Activated CD8-positive, alpha-beta memory T cell treated with anti-CD3 and anti-CD28 coated beads, Interleukin-2, amount 50 U/mL, for 48 hours (primary cell): ENCODE measurements around the gene SPOCK1.

Experiments
- DNase-seq: peaks from one replicate; pipeline ENCODE4 v3.0.0-alpha.2; 2020

Gene SPOCK1

DNA sequence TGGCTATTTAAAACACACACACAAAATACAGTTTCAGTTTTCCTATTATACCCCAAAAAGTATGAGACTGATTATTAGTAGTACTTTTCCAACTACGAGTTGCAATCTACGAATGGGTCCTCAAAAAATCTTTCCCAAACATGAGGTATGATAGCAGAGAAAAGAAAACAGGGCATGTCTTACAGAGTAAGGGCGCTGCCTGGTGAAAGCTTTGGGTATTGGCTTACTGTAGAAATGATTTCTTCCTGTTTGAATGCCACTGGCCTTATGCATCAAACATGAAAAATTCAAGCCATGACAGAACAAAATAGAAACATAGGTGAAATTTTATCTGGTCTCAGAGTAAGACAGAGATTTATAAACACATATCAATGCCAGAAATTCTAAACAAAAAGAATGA, 448.0 kb downstream of the SPOCK1 start:
- DNase-seq: no peak

- no peak for DNase-seq
Measured at GRCh38 chr5:137040641-137041340, 458.3 kb downstream of the SPOCK1 start.

- no peak for DNase-seq
Measured at GRCh38 chr5:137040024-137040423, 459.1 kb downstream of the SPOCK1 start.

DNA sequence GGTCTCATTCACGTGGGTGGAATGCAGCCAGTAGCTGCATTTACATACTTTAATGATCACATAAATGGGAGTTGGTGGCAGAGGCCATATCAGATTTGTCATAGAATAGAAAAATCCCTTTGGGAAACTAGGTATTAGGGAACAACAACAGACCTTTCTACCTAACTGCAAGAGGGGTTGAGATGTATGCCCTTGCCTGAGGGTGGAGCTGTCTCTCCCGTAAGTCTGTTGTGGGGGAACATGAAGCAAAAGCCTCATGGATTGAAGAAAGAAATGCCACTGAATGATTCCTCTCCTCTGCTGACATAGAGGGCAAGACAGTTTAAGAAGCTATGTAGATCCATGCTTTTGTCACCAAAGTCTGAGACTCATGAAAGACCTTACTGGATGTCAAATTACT, 461.3 kb downstream of the SPOCK1 start:
- no peak for DNase-seq

DNA sequence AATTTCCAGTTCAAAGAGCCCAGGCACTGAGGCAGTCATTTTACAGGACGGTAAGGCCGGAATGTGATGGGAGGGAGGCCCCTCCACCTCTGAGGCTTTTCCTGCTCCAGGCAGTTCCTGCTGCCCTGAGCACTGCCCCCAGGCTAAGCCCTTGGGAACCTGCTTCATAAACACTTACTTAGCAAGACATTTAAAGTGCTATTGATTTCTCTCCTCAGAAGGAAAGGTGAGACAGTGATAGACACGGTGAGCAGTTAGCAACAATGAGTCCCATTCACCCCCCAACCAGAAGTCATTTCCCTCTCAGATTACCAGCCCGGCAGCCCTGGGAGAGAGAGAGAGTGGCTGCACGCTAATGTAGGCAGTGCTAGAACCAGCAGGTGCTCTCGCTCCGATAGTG, 462.5 kb downstream of the SPOCK1 start:
- no peak for DNase-seq

DNA sequence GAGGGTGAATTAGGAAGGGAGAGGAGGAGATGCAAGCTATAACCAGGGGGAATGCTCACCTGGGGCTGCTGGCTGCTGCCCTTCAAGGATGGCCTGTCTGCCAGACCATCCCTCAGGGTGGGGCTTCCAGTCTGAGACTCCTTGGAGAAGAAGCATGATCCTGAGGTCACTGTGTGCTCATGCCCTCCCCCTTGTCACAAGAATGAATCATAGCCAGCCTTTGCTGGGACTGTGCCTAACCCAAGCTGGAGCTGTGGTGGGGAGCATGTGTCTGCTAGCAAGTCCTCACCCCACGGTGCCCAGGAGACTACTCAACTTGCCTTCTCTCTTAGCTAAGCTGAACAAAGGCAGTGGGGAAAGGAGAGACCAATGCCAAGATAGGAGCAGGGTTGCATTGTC, 463.6 kb downstream of the SPOCK1 start:
- DNase-seq: no peak

DNA sequence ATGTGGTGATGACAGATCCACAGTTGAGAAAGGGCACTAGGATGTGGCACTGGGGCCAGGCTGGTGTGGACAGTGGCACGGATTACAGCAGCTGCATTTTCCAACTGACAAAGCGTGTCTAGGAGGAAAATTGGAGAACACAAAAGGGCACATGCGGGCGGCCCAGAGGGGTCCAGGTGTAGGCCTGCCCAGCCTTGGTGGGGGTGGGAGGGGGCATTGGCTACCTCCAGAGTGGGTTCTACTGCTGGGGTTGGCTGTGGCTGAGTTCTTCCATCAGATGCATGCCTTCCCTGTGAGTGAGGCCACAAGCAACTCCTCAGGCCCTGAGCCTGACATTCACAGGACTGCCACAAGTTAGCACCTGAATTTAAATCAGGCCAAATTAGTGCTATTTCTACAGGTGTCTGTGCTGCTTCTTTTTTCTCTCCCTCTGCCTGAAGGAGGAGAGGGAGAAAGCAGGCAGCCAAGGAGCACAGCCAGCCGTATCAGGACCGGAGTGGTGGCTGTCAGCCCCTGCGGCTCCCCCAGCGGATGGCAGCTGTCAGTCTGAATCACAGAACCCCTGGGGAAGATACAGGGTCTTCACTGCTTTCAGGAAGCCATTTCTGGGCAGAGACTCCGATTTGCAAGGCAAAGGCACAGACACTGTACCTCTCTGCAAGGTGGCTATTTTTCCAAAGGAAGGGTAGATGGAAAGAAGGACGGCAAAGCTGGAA, 464.2 kb downstream of the SPOCK1 start:
- DNase-seq: no peak

- no peak for DNase-seq
Measured at GRCh38 chr5:137034213-137034612, 464.9 kb downstream of the SPOCK1 start.

DNA sequence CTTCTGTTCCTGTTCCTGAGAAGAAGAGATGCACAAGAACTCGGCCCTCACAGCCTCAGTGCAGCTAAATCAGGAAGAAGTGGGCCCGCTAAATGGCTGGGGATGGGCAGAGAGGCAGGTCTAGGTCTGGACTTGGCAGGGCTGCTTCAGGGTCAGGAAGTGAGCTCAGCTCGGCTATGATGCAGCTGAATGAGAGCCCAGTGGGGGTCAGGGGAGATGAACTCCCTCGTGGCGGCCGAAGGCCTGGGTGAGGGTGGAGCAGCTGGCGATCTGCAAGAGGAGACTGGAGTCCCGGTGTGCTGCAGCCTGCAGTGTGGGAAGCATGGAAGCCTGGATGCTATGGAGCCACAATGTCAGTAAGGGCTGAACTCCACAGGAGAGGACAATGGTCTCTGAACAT, 466.2 kb downstream of the SPOCK1 start:
- no peak for DNase-seq

DNA sequence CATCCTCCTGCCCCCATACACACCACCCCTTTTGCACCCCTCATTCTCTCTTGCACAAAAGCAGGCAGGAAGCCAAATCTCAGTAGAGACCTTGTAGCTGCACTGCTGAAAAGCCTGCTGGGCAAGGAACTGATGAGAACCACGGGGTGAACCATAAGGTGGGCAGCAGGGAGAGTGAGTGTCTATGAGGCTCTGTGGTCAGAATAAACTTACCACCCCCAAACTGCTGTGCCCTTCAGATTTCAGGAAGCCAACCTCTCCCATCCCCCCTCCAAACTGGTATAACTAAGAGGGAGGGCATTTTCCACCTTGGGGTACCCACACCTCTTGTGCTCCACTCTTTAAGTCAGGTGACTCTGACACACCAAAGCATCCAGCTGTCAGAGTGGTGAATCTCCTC, 471.4 kb downstream of the SPOCK1 start:
- DNase-seq: no peak

GRCh38 chr5:137026296-137026695, 472.8 kb downstream of the SPOCK1 start:
- DNase-seq: no peak

GRCh38 chr5:137024044-137024443, 475.1 kb downstream of the SPOCK1 start:
- no peak for DNase-seq

DNA sequence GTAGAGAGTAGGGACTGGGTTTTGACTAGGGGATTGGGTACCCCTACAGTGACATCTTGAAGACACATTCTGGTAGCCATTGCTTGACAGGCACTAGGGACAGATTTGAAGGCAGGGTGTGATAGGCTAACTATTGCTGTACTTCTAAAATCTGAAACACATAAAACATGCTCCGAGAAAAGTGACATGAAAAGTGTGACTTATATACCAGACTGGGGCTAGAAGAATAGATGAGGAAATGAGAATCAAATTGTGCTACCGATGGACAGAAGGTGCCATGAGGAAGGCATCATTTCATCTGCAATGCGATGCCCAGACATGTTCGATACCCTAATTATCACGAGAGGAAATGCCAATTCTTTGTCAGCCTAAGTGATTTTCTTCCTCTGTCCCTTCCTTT, 475.8 kb downstream of the SPOCK1 start:
- no peak for DNase-seq

- no peak for DNase-seq
Measured at GRCh38 chr5:137022725-137023124, 476.4 kb downstream of the SPOCK1 start.

DNA sequence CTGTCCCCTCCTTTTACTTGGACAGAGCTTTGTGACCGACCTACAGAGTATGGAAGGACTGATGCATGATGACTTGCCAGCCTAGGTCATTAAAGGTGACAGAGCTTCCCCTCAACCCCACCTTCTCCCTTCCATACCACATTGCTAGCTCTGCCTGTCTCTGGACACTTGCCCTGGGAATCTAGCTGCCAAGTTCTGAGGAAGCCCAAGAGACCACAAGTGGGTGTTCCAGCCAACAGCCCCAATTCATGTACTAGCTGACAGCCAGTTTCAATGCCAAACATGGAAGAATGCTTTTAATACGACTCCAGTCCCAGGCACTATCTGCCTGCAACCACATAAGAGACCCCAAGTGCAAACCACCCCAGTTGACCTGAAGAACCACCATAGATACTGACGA, 477.1 kb downstream of the SPOCK1 start:
- DNase-seq: no peak

GRCh38 chr5:137019229-137019628, 479.9 kb downstream of the SPOCK1 start:
- DNase-seq: no peak

DNA sequence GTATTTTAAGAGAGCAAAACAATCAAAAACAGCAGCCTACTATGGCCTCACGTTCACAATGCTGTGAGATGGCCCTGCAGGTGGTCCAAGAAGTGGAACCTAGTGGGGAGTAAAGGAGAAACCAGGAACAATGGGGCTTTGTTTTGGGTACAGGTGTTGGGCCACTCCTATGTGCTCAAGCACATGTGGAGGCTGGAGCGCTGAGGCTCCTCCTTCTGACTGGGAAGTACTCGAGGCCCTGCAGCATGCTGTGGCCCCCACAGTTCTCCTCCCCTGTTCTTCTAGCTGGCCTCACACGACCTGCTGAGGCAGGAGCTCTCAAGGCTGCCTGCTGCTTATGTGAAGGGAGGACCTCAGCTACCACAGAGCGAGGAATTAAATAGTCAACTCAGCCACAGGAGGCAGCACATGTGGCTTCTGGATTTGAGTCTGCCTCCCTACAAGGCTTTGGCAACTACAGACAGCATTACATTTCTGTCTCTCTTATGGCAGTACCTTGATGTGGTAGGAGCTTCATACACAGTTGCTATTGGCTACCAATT, 482.3 kb downstream of the SPOCK1 start:
- no peak for DNase-seq

GRCh38 chr5:137015540-137016116, 483.5 kb downstream of the SPOCK1 start:
- DNase-seq: no peak

- DNase-seq: no peak
Measured at GRCh38 chr5:137014731-137015130, 484.4 kb downstream of the SPOCK1 start.

GRCh38 chr5:137010226-137010625, 488.9 kb downstream of the SPOCK1 start:
- DNase-seq: no peak

DNA sequence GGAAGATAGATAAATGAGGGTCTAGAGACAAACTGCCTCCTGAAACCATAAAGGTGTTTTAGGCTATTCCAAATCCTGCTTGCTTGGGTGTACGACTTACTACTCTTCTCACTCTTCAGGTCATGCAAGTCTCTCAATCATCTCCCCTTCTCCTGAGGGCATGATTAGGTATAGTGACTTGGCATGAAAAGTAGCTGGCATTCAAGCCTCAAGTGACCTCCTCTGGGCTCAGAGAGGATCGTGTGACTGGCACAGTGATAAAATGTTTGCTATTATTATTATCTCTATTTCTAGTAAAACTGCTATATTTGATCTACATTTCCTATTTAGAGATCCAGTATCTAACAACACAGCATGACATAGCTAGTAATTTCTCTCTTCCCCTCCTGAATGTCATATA, 494.8 kb downstream of the SPOCK1 start:
- DNase-seq: no peak

DNA sequence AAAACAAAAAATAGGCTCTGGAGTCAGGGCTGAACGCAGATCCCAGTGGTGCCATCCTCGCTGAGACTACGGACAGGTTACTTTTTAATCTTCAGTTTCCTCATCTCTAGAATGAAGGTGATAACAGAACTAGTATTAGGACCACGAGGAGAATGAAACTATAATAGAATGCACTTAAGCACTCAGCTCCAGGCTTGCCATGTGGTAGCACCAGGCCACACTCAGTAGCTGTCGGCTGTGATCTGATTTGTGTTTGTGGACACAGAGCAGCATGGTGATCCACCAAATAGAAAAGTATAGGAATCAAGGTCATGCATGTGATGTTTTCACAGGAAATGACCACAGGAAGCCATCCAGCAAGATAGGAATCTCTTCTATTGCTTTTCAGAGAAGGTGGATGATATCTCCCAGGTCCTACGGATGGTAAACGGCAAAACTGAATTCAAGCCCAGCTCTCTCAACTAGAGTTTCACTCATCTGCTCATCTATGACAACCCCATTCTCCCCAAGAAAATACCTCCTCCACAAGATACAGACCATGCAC, 498.0 kb downstream of the SPOCK1 start:
- no peak for DNase-seq

GRCh38 chr5:136999787-137000186, 499.3 kb downstream of the SPOCK1 start:
- DNase-seq: no peak

- DNase-seq: no peak
Measured at GRCh38 chr5:136998854-136999357, 500.2 kb downstream of the SPOCK1 start.
